ENCODE results near the gene TTLL12. TPM values are rescaled to one million over a fixed set of nuclear protein-coding genes. Genes with fewer than 3 reads are reported as not detected.

TTLL12 gene
- total RNA-seq, 1 donor from 2014 or later: 13.0 TPM

DNA sequence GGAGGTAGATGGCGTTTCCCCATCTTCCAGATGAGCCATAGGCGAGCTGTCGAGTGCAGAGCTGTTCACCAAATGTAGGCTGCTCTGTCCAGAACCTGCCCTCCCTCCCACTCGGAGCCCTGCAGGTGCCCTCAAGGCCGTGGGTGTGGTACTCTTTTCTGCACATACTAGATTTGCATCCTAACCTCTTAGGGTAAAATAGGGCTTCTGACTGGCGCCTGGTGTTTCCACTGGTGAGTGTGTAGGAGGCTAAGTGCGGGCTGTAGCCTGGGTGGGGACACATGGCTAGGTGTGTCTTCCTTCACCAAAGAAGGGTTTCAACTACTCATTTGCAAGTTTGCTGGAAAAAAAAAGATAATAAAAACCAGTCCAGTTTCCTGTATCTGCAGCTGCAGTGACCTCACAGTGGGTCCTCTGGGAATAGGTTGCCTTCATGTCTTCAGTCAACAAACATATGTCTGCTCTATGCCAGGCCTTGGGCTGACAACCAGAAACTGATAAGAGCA lies 67.9 kb downstream of the TTLL12 start:
- H3K4me3 ChIP-seq (ENCODE audit: low read length in 3 of 3): no peak overlapping the region
- no peaks in the 10 kb centered on the region for H3K4me1 ChIP-seq (ENCODE audit: control insufficient read depth in 3 of 3, insufficient read depth in 3 of 3, low read length in 3 of 3)
- H3K27ac ChIP-seq (ENCODE audit: low read depth, low read length): no peak overlapping the region
- peaks cover 5 to 13% (median 8%) of the 10 kb centered on the region in 3 donors for H3K27me3 ChIP-seq (ENCODE audit: control insufficient read depth in 3 of 3, insufficient read depth in 3 of 3, low read length in 3 of 3)
- H3K9ac ChIP-seq (ENCODE audit: low read depth in 1 of 3, low read length in 3 of 3): no peak overlapping the region
- H3K9me3 ChIP-seq (ENCODE audit: control insufficient read depth in 3 of 3, low read length in 3 of 3): no peaks in the 10 kb centered on the region
- H3K36me3 ChIP-seq (ENCODE audit: control insufficient read depth in 3 of 3, insufficient read depth in 3 of 3, low read length in 3 of 3): no peaks in the 10 kb centered on the region

GRCh38 chr22:43118024-43118849 lies 68.7 kb downstream of the TTLL12 start:
- Histone ChIP-seq H3K9ac (ENCODE audit: low read depth in 1 of 3, low read length in 3 of 3) (no peak overlapping the region), H3K9me3 (ENCODE audit: control insufficient read depth in 3 of 3, low read length in 3 of 3) (no peaks in the 10 kb centered on the region), H3K27me3 (ENCODE audit: control insufficient read depth in 3 of 3, insufficient read depth in 3 of 3, low read length in 3 of 3) (peaks cover 9 to 18% (median 16%) of the 10 kb centered on the region in 3 donors), H3K27ac (ENCODE audit: low read depth, low read length) (no peak overlapping the region), H3K36me3 (ENCODE audit: control insufficient read depth in 3 of 3, insufficient read depth in 3 of 3, low read length in 3 of 3) (no peaks in the 10 kb centered on the region), H3K4me1 (ENCODE audit: control insufficient read depth in 3 of 3, insufficient read depth in 3 of 3, low read length in 3 of 3) (no peaks in the 10 kb centered on the region), H3K4me3 (ENCODE audit: low read length in 3 of 3) (no peak overlapping the region)

DNA sequence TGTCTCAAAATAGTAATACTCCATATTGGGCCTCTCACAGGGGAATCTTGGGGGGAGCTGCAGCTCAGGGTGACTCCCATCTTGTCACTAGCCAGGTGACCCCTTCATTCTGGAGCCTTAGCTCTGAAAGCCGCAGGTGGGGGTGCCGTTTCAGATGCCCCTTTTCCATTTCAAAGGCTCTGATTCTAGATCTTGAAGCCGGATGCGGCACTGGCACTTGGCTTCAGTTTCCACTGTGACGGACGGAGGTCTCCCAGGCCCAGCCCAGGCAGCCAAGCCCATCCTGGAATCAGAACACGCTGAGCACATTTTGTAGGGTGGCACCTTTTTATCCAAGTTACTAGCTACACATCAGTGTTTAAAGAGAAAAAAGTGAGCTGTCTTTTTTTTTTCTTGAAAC lies 70.0 kb downstream of the TTLL12 start:
- H3K27me3 ChIP-seq (ENCODE audit: control insufficient read depth in 3 of 3, insufficient read depth in 3 of 3, low read length in 3 of 3): peaks cover 17 to 26% (median 23%) of the 10 kb centered on the region in 3 donors

More for the DNA sequence above, 70.0 kb downstream of the TTLL12 start:
- Histone ChIP-seq H3K9me3 (ENCODE audit: control insufficient read depth in 3 of 3, low read length in 3 of 3) (no peaks in the 10 kb centered on the region), H3K4me3 (ENCODE audit: low read length in 3 of 3) (no peak overlapping the region), H3K4me1 (ENCODE audit: control insufficient read depth in 3 of 3, insufficient read depth in 3 of 3, low read length in 3 of 3) (no peaks in the 10 kb centered on the region), H3K27ac (ENCODE audit: low read depth, low read length) (no peak overlapping the region), H3K9ac (ENCODE audit: low read depth in 1 of 3, low read length in 3 of 3) (no peak overlapping the region), H3K36me3 (ENCODE audit: control insufficient read depth in 3 of 3, insufficient read depth in 3 of 3, low read length in 3 of 3) (no peaks in the 10 kb centered on the region)

Other genes starting within 250 kb of the TTLL12 start
- 20.9 TPM for gene PACSIN2, start 172.0 kb downstream of the TTLL12 start, total RNA-seq
- 8.9 TPM for gene TTLL1, start 97.7 kb downstream of the TTLL12 start, total RNA-seq
- gene BIK, start 76.4 kb downstream of the TTLL12 start, total RNA-seq: 0.52 TPM
- gene MCAT, start 43.7 kb downstream of the TTLL12 start, total RNA-seq: 8.4 TPM
- 69.4 TPM for gene TSPO, start 35.6 kb downstream of the TTLL12 start, total RNA-seq
- gene SCUBE1, start 156.2 kb upstream of the TTLL12 start, total RNA-seq: under 0.01 TPM
- gene MPPED1, start 224.9 kb upstream of the TTLL12 start, total RNA-seq: under 0.01 TPM